ENCODE results near the gene RWDD2A.

The RWDD2A gene

DNA sequence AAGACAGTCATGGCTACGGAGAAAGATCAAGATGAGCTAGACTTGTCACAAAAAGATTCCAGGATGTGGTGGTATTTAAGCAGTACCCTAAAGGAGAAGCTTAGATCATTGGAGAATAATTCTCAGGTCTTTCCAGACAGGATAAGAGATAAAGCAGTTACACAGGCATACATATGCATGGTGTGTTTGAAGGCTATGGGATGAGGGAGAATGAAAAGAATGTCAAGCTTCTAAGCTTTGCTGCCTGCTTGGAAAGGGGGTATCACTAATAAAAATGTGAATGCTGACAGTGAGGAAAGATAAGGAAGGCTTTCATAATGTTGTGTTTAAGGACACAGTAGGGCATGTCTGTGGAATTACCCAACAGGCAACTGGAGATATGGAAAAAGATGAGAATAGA lies 28.1 kb downstream of the RWDD2A start:
- Histone ChIP-seq H3K79me2 (ENCODE audit: insufficient read depth, low read depth) (no peaks in the 10 kb centered on the region), H3K36me3 (ENCODE audit: insufficient read depth) (no peaks in the 10 kb centered on the region), H3K9ac (no peak overlapping the region), H3K27me3 (ENCODE audit: insufficient read depth, low read depth) (no peaks in the 10 kb centered on the region), H2AFZ (ENCODE audit: low read depth) (no peak overlapping the region), H4K20me1 (ENCODE audit: insufficient read depth) (no peaks in the 10 kb centered on the region), H3K27ac (no peak overlapping the region), H3K4me1 (ENCODE audit: low read depth, poor library complexity, severe bottlenecking) (no peaks in the 10 kb centered on the region), H3K4me2 (no peak overlapping the region), H3K4me3 (IDR thresholded peaks at IDR 0.05; ENCODE audit: insufficient read depth, low read depth, low read length) (no peak overlapping the region)
- TF ChIP-seq, protein P1, sequence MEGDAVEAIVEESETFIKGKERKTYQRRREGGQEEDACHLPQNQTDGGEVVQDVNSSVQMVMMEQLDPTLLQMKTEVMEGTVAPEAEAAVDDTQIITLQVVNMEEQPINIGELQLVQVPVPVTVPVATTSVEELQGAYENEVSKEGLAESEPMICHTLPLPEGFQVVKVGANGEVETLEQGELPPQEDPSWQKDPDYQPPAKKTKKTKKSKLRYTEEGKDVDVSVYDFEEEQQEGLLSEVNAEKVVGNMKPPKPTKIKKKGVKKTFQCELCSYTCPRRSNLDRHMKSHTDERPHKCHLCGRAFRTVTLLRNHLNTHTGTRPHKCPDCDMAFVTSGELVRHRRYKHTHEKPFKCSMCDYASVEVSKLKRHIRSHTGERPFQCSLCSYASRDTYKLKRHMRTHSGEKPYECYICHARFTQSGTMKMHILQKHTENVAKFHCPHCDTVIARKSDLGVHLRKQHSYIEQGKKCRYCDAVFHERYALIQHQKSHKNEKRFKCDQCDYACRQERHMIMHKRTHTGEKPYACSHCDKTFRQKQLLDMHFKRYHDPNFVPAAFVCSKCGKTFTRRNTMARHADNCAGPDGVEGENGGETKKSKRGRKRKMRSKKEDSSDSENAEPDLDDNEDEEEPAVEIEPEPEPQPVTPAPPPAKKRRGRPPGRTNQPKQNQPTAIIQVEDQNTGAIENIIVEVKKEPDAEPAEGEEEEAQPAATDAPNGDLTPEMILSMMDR (conservative IDR thresholded peaks at IDR 0.05; ENCODE audit: low read depth, low read length): no peak

DNA sequence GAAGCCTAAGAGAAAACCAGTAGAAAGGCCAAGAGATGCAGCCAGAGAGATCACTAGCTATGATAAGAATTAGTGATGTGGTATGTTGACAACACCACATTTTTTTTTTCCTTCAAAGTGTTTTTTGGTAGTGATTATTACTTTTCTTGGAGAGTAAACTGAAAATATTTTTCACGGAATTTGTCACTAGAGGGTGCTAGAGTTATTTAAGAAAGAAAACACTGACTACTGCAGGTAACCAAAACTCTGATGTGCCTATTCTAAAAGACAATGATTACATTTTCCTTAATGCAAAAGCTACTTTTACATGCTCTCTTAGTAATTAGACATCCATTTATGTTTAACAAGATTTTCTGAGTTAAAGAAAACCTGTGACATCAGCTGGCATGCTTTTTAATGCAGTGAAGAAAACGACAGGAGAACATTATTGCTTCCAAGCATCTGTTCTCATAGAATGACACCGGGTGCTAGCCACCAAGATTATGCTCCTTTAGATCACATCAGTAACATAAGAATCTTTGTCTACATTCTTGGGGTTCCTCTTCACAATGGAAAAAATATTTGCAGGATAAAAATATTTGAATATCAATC lies 28.8 kb downstream of the RWDD2A start:
- H3K27ac ChIP-seq: no peak overlapping the region
- no peaks in the 10 kb centered on the region for H3K27me3 ChIP-seq (ENCODE audit: insufficient read depth, low read depth)
- H2AFZ ChIP-seq (ENCODE audit: low read depth): no peak overlapping the region
- no peaks in the 10 kb centered on the region for H4K20me1 ChIP-seq (ENCODE audit: insufficient read depth)
- no peaks in the 10 kb centered on the region for H3K4me1 ChIP-seq (ENCODE audit: low read depth, poor library complexity, severe bottlenecking)
- no peaks in the 10 kb centered on the region for H3K79me2 ChIP-seq (ENCODE audit: insufficient read depth, low read depth)
- no peak overlapping the region for H3K9ac ChIP-seq
- H3K4me3 ChIP-seq (IDR thresholded peaks at IDR 0.05; ENCODE audit: insufficient read depth, low read depth, low read length): no peak overlapping the region
- no peak overlapping the region for H3K4me2 ChIP-seq
- no peaks in the 10 kb centered on the region for H3K36me3 ChIP-seq (ENCODE audit: insufficient read depth)
- TF ChIP-seq, protein P1 (conservative IDR thresholded peaks at IDR 0.05; ENCODE audit: low read depth, low read length): peak; percentile 54

DNA sequence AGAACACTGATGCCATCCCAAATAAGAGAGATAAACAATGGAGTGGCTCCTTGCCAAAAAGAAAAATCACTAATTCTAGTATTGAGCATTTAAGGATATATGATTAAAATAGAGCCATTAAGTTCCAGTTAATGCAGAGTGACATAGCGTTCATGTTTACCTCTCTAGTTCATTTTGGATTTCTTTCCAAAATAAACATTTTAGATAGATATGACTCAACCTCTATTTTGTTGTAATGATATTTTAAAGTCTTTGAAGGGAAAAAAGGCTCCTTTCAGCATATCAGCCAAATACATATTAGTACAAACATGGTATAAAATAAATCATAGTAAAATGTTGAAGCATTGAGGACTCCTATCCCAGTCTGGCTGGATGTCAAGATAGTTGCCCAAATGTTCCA lies 33.4 kb downstream of the RWDD2A start:
- H3K79me2 ChIP-seq (ENCODE audit: insufficient read depth, low read depth): no peaks in the 10 kb centered on the region
- H3K9ac ChIP-seq: no peak overlapping the region
- H3K4me3 ChIP-seq (IDR thresholded peaks at IDR 0.05; ENCODE audit: insufficient read depth, low read depth, low read length): no peak overlapping the region
- no peaks in the 10 kb centered on the region for H3K27me3 ChIP-seq (ENCODE audit: insufficient read depth, low read depth)
- H3K27ac ChIP-seq: no peak overlapping the region
- TF ChIP-seq, protein P1 (conservative IDR thresholded peaks at IDR 0.05; ENCODE audit: low read depth, low read length): no peak
- no peak overlapping the region for H2AFZ ChIP-seq (ENCODE audit: low read depth)
- no peak overlapping the region for H3K4me2 ChIP-seq
- H3K4me1 ChIP-seq (ENCODE audit: low read depth, poor library complexity, severe bottlenecking): no peaks in the 10 kb centered on the region
- no peaks in the 10 kb centered on the region for H4K20me1 ChIP-seq (ENCODE audit: insufficient read depth)
- H3K36me3 ChIP-seq (ENCODE audit: insufficient read depth): no peaks in the 10 kb centered on the region

DNA sequence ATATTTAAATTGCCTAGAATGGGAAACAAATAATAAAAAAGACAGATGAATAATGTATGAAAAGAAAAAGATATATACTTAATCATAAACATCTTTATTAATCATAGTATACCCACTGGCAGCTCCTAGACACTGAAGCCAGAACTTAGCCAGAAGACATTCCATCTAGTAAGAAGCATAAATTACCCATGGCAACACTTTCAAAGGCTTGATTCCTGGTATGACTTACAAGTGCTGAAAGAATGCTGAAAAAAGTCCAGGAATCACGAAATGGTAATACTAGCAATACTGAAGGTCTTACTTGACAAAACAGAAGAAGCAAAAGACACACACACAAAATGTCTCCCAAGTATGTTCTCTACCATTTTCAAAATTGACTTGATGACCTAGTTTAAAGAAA lies 38.0 kb downstream of the RWDD2A start:
- Histone ChIP-seq H3K4me2 (no peak overlapping the region), H3K27ac (no peak overlapping the region), H3K4me1 (ENCODE audit: low read depth, poor library complexity, severe bottlenecking) (no peaks in the 10 kb centered on the region), H3K36me3 (ENCODE audit: insufficient read depth) (no peaks in the 10 kb centered on the region), H4K20me1 (ENCODE audit: insufficient read depth) (no peaks in the 10 kb centered on the region), H3K79me2 (ENCODE audit: insufficient read depth, low read depth) (no peaks in the 10 kb centered on the region), H3K27me3 (ENCODE audit: insufficient read depth, low read depth) (no peaks in the 10 kb centered on the region), H2AFZ (ENCODE audit: low read depth) (no peak overlapping the region), H3K9ac (no peak overlapping the region), H3K4me3 (IDR thresholded peaks at IDR 0.05; ENCODE audit: insufficient read depth, low read depth, low read length) (no peak overlapping the region)
- TF ChIP-seq, protein P1 (conservative IDR thresholded peaks at IDR 0.05; ENCODE audit: low read depth, low read length): no peak

All from KMS-11 (cell line).